HepG2 (cell line): Measurements from ENCODE around the gene EPHA4.

Experiments
- MYNN ChIP-seq: sonication (generic); formaldehyde crosslinking; IDR thresholded peaks from 2 replicates; pipeline ENCODE4 v1.4.0; 2020; ENCODE audit warnings: mild to moderate bottlenecking, low read depth, missing genetic modification reagents
- XRCC5 ChIP-seq: fragments of 200-400 bp; formaldehyde crosslinking; optimal IDR thresholded peaks from 2 replicates; pipeline ENCODE3; 2017; ENCODE audit warnings: mild to moderate bottlenecking, low read length
- ZNF784 ChIP-seq: sonication (generic); formaldehyde crosslinking; IDR thresholded peaks from 2 replicates; pipeline ENCODE4 v1.5.1; 2020; ENCODE audit warnings: missing genetic modification reagents, mild to moderate bottlenecking, borderline replicate concordance
- ZSCAN31 ChIP-seq: sonication (generic); formaldehyde crosslinking; IDR thresholded peaks from 2 replicates; pipeline ENCODE4 v1.5.0; 2020; ENCODE audit warnings: low read depth, mild to moderate bottlenecking, missing genetic modification reagents

- no peak for TF ChIP-seq XRCC5
- no peak for TF ChIP-seq ZSCAN31 (CRISPR knock-in tag)
- no peak for TF ChIP-seq ZNF784
- TF ChIP-seq MYNN: no peak
Measured at GRCh38 chr2:221467610-221468009, 104.5 kb downstream of the EPHA4 start.
